Astrocyte of the spinal cord (primary cell): ENCODE data around the gene PRR5.

Experiments
- DNase-seq: peaks from one replicate; pipeline ENCODE4 v3.0.0; 2011; ENCODE audit warnings: low read depth, low spot score
- H3K4me3 ChIP-seq: 2 replicates; pipeline ENCODE4 v1.5.1; 2011; ENCODE audit warnings: low read depth, mild to moderate bottlenecking, low read length, moderate library complexity
- in situ Hi-C: cut with HindIII; loops from 2 replicates; pipeline ENCODE4 v1.10.0; 2017; ENCODE audit warnings: low sequenced_read_pairs
- TF ChIP-seq, protein P1 (sequence below): IDR thresholded peaks from 2 replicates; pipeline ENCODE4 v1.5.1; 2012; ENCODE audit warnings: low read depth, mild to moderate bottlenecking, low read length, inconsistent platforms

The PRR5 gene

DNA sequence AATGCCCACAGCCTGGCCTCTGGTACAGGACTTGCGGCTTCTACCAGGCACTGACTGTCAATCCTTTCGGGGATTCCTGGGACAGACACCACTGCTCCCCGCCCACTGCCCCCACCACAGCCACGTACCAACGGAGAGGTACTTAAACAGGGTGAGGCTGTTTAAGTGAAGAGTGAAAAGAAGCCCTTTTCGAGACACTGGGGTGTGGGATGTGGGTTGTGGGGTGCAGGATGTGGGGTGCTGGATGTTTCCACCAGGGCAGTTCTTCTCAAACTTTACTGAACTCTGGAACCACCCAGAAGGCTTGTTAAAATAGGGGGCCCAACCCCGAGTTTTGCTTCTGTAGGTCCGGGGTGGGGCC is 34.2 kb upstream of the PRR5 start:
- DNase-seq, result no peak
- in situ Hi-C loops, result no loop called here
- no peak overlapping the region for H3K4me3 ChIP-seq
- TF ChIP-seq, protein P1, sequence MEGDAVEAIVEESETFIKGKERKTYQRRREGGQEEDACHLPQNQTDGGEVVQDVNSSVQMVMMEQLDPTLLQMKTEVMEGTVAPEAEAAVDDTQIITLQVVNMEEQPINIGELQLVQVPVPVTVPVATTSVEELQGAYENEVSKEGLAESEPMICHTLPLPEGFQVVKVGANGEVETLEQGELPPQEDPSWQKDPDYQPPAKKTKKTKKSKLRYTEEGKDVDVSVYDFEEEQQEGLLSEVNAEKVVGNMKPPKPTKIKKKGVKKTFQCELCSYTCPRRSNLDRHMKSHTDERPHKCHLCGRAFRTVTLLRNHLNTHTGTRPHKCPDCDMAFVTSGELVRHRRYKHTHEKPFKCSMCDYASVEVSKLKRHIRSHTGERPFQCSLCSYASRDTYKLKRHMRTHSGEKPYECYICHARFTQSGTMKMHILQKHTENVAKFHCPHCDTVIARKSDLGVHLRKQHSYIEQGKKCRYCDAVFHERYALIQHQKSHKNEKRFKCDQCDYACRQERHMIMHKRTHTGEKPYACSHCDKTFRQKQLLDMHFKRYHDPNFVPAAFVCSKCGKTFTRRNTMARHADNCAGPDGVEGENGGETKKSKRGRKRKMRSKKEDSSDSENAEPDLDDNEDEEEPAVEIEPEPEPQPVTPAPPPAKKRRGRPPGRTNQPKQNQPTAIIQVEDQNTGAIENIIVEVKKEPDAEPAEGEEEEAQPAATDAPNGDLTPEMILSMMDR, result no peak

DNA sequence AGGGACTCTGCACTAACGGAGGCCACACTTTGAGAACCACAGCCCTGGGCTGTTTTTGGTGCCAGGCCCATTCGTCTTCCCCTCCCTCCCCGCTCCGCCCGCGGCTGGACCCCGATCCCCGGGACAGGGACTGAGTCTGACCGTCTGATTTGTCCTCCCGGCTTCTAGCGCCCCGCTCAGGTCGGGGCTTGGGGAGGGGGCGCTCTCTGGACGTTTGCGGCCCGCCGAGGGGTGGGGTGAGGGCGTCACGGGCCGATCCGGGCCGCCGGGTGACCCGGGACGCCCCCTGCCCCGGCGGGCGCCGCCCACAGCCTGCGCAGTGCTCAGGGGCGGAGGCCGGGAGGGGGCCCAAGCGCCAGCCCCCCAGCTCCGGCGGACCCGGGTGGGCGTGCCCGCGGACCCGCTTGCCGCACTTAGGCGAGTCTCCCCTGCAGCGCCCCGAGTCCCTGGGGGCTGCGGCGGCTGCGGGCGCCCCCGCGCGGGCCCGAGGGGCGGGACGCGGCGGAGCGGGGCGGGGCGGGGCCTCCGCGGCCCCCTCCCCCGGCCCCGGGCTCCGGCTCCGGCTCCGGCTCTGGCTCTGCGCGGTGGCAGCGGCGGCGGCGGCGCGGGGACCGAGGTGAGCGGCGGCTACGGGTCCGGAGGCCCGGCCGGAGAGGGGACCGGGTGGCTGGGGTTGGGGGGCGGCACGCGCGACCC is 33.7 kb upstream of the PRR5 start:
- TF ChIP-seq, protein P1, result no peak
- no peak for DNase-seq
- H3K4me3 ChIP-seq, result peak overlapping the region; percentile 29
- in situ Hi-C loops, result no loop called here

DNA sequence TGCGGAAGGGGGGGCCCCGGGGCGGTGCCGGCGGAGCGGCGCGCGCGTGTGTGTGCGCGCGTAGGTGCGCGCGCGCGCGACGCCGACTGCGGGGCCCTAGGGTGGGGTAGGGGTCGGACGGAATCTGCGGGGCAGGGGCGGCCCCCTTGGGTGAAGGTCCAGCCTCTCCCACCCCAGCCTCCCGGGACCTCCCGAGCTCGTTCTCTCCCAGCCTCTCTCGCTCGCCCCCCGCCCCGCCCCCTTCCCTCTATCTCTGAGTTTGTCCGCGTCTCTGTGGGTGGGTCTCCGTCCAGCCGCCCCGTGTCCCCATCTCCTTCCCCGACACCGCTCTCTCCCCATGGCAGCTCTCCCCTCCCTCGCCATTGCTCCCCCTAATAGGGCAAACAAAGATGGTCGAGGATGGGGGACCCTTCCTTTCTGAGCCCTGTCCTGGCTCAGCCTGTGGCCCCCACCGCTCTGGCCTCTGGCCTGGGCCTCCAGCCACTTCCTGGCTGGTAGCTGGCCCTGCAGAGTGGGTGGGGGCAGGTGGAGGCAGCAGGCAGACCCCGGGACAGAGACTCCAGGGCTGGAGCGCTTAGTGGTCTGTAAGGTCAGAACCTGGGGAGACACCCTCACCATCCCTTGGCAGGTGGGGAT is 33.0 kb upstream of the PRR5 start:
- in situ Hi-C loops, result no loop called here
- DNase-seq, result no peak
- TF ChIP-seq, protein P1, result no peak
- peak overlapping the region; percentile 29 for H3K4me3 ChIP-seq

DNA sequence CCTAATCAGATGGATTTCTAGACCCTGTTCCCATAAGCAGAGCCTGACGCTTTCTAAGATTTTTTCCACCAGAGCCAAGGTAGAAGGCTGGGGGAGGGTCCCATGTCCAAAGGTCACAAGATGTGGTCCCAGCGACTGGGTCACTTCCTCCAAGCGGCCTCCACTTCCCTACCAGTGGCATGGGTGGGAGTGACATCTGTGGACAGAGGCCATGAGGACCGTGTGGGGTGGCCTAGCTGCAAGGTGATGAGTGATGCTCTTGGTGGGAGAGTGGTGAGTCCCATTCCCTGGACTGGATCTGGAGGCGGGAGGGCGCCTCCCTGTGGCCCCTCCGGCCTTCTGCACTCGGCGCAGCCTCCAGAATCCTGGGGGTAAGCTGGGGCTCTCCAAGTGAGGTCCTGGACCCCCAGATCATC is 32.4 kb upstream of the PRR5 start:
- TF ChIP-seq, protein P1, result peak; percentile 47
- no peak overlapping the region for H3K4me3 ChIP-seq
- DNase-seq, result no peak
- in situ Hi-C loops, result no loop called here

DNA sequence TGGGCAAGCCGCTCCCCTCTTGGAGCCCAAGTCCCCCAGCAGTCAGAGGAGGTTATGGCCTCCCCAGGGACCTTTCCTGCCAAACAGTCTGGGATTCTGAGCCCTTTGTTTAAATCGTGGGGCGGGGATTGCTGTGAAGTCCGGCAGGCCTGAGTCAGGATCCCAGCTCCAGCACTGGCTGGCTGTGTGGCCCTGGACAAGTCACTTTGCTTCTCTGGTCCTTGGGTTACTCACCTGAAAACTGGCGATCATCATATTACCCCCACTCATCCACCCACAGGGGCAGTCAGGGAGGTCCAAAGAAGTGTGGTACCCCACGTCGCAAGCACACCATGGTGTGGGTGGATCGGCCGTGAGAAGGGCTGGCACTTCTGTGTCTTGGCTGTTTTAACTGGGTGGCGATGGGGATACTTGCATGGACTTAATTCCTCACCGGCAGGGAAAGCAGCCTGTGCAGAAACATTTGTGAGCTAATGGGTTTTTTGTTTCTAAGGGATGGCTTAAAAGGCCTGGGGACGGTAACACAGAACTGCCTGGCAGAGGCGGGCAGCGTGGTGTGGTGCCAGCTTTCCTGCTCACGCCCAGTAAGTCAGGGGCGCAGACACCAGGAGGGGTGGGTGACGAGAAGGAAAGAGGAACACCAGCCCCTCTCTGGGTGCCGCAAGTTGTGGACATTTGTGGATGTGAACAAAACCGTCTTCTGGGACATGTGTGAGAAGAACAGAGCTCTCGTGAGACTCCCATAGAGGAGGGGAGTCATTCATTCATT is 31.6 kb upstream of the PRR5 start:
- in situ Hi-C loops, result no loop called here
- no peak for DNase-seq

DNA sequence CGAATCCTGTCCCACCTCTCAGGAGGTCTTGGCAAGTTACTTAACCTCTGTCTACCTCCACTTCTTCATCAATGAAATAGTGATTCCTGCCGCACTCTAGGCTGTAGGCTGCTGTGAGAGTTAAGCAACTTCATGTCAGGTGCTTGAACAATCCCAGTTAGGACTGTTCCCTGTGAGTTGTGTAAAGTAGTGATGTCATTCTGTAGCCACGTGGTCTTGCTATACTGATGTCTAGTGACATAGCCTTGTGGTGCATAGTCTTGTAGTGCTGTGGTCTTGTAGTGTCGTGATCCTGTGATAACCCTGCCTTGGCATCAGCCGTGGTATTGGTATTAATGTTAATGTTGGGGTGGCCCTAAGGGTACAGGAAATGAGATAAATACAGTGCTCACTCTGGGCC is 30.3 kb upstream of the PRR5 start:
- H3K4me3 ChIP-seq, result no peak overlapping the region
- in situ Hi-C loops, result no loop called here
- no peak for DNase-seq
- TF ChIP-seq, protein P1, result no peak

More for the DNA sequence above, 31.6 kb upstream of the PRR5 start:
- no peak overlapping the region for H3K4me3 ChIP-seq
- TF ChIP-seq, protein P1, result no peak
